Measurements from ENCODE around the gene RHBDD3.

Gene RHBDD3

GRCh38 chr22:29265929-29266328, 1.9 kb downstream of the RHBDD3 start:
- Histone ChIP-seq H3K4me3 (ENCODE audit: low read length) (peak overlapping the region; percentile 81; the same call in 1 of the 2 replicates), H3K36me3 (replicated peaks; ENCODE audit: low read depth, low read length) (peaks cover 43% of the 10 kb centered on the region), H3K79me2 (ENCODE audit: low read length) (peaks cover 58% of the 10 kb centered on the region), H3K4me1 (ENCODE audit: low read length) (peaks cover 24% of the 10 kb centered on the region), H3K9me3 (ENCODE audit: insufficient read depth, low read length) (no peaks in the 10 kb centered on the region), H3K4me2 (ENCODE audit: low read length) (peak overlapping the region; percentile 96), H3K27ac (ENCODE audit: low read length) (no peak overlapping the region), H3K9ac (ENCODE audit: low read length) (no peak overlapping the region), H4K20me1 (ENCODE audit: insufficient read depth, low read length) (peaks cover 21% of the 10 kb centered on the region), H2AFZ (ENCODE audit: low read depth, low read length) (no peak overlapping the region), H3K27me3 (ENCODE audit: low read depth, low read length) (no peaks in the 10 kb centered on the region)
- TF ChIP-seq EZH2phosphoT487 (IDR thresholded peaks at IDR 0.05; ENCODE audit: low read depth), result no peak
- TF ChIP-seq CTCF (IDR thresholded peaks at IDR 0.05; ENCODE audit: low read depth, low read length), result no peak

- Histone ChIP-seq H3K4me2 (ENCODE audit: low read length) (no peak overlapping the region), H3K4me3 (ENCODE audit: low read length) (no peak overlapping the region), H3K4me1 (ENCODE audit: low read length) (peaks cover 18% of the 10 kb centered on the region), H3K27me3 (ENCODE audit: low read depth, low read length) (no peaks in the 10 kb centered on the region), H4K20me1 (ENCODE audit: insufficient read depth, low read length) (peaks cover 15% of the 10 kb centered on the region), H3K9me3 (ENCODE audit: insufficient read depth, low read length) (no peaks in the 10 kb centered on the region), H3K79me2 (ENCODE audit: low read length) (peaks cover 51% of the 10 kb centered on the region), H2AFZ (ENCODE audit: low read depth, low read length) (no peak overlapping the region), H3K9ac (ENCODE audit: low read length) (no peak overlapping the region), H3K27ac (ENCODE audit: low read length) (no peak overlapping the region), H3K36me3 (replicated peaks; ENCODE audit: low read depth, low read length) (peaks cover 37% of the 10 kb centered on the region)
- no peak for TF ChIP-seq CTCF (IDR thresholded peaks at IDR 0.05; ENCODE audit: low read depth, low read length)
Observed at GRCh38 chr22:29265305-29265704, 2.5 kb downstream of the RHBDD3 start.

- H3K9ac ChIP-seq (ENCODE audit: low read length), result no peak overlapping the region
- H3K4me1 ChIP-seq (ENCODE audit: low read length), result peaks cover 9% of the 10 kb centered on the region
- H3K27ac ChIP-seq (ENCODE audit: low read length), result no peak overlapping the region
- no peak for TF ChIP-seq EZH2phosphoT487 (IDR thresholded peaks at IDR 0.05; ENCODE audit: low read depth)
- TF ChIP-seq CTCF (IDR thresholded peaks at IDR 0.05; ENCODE audit: low read depth, low read length), result no peak
- H4K20me1 ChIP-seq (ENCODE audit: insufficient read depth, low read length), result peaks cover under 1% of the 10 kb centered on the region; the same call in 1 of the 2 replicates
- H3K9me3 ChIP-seq (ENCODE audit: insufficient read depth, low read length), result no peaks in the 10 kb centered on the region
- no peaks in the 10 kb centered on the region for H3K27me3 ChIP-seq (ENCODE audit: low read depth, low read length)
- peaks cover 37% of the 10 kb centered on the region for H3K79me2 ChIP-seq (ENCODE audit: low read length)
- peaks cover 23% of the 10 kb centered on the region for H3K36me3 ChIP-seq (replicated peaks; ENCODE audit: low read depth, low read length)
- no peak overlapping the region for H3K4me2 ChIP-seq (ENCODE audit: low read length)
- H2AFZ ChIP-seq (ENCODE audit: low read depth, low read length), result no peak overlapping the region
- H3K4me3 ChIP-seq (ENCODE audit: low read length), result no peak overlapping the region
Observed at GRCh38 chr22:29263791-29264276, 3.9 kb downstream of the RHBDD3 start.

- TF ChIP-seq EZH2phosphoT487 (IDR thresholded peaks at IDR 0.05; ENCODE audit: low read depth) (no peak), CTCF (IDR thresholded peaks at IDR 0.05; ENCODE audit: low read depth, low read length) (no peak)
- Histone ChIP-seq H2AFZ (ENCODE audit: low read depth, low read length) (no peak overlapping the region), H3K4me2 (ENCODE audit: low read length) (no peak overlapping the region), H3K4me3 (ENCODE audit: low read length) (no peak overlapping the region), H3K9ac (ENCODE audit: low read length) (no peak overlapping the region), H3K9me3 (ENCODE audit: insufficient read depth, low read length) (no peaks in the 10 kb centered on the region), H3K4me1 (ENCODE audit: low read length) (no peaks in the 10 kb centered on the region), H3K36me3 (replicated peaks; ENCODE audit: low read depth, low read length) (peaks cover 18% of the 10 kb centered on the region), H4K20me1 (ENCODE audit: insufficient read depth, low read length) (no peaks in the 10 kb centered on the region), H3K27ac (ENCODE audit: low read length) (no peak overlapping the region), H3K79me2 (ENCODE audit: low read length) (peaks cover 6% of the 10 kb centered on the region), H3K27me3 (ENCODE audit: low read depth, low read length) (no peaks in the 10 kb centered on the region)
Observed at GRCh38 chr22:29260601-29261315, 7.0 kb downstream of the RHBDD3 start.
